ENCODE measurements around the gene GUCY1A2. TPM values are rescaled to one million over a fixed set of nuclear protein-coding genes. Genes with fewer than 3 reads are reported as not detected.

The GUCY1A2 gene
- total RNA-seq, 2 donors from 2014 or later, result 1.7 to 7.2 TPM

DNA sequence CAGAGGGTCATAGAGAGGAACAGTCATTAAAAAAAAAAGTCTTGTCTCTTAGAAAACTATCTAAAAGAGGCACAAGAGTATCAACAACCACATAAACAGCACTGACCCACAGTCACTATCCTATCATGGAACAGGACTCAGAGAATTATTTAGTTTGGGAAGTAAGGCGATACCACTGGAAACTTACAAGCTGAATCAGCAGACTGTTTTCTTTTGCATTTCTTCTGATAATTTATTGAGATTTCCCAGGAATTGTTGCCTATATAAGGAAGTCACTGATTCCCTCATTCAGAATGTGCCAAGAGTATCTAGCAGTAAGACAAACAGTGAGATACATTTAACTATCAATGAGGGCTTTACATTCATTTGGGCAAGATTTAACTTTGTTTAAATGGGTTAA lies 304.1 kb downstream of the GUCY1A2 start:
- Histone ChIP-seq H3K36me3 (no peaks in the 10 kb centered on the region), H3K27ac (no peak overlapping the region), H3K4me1 (no peaks in the 10 kb centered on the region), H3K4me3 (no peak overlapping the region), H3K27me3 (no peaks in the 10 kb centered on the region), H3K9me3 (no peaks in the 10 kb centered on the region)
- TF ChIP-seq, protein P1, sequence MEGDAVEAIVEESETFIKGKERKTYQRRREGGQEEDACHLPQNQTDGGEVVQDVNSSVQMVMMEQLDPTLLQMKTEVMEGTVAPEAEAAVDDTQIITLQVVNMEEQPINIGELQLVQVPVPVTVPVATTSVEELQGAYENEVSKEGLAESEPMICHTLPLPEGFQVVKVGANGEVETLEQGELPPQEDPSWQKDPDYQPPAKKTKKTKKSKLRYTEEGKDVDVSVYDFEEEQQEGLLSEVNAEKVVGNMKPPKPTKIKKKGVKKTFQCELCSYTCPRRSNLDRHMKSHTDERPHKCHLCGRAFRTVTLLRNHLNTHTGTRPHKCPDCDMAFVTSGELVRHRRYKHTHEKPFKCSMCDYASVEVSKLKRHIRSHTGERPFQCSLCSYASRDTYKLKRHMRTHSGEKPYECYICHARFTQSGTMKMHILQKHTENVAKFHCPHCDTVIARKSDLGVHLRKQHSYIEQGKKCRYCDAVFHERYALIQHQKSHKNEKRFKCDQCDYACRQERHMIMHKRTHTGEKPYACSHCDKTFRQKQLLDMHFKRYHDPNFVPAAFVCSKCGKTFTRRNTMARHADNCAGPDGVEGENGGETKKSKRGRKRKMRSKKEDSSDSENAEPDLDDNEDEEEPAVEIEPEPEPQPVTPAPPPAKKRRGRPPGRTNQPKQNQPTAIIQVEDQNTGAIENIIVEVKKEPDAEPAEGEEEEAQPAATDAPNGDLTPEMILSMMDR (IDR thresholded peaks at IDR 0.05), result no peak
- DNase-seq (ENCODE audit: low spot score), result no peak

DNA sequence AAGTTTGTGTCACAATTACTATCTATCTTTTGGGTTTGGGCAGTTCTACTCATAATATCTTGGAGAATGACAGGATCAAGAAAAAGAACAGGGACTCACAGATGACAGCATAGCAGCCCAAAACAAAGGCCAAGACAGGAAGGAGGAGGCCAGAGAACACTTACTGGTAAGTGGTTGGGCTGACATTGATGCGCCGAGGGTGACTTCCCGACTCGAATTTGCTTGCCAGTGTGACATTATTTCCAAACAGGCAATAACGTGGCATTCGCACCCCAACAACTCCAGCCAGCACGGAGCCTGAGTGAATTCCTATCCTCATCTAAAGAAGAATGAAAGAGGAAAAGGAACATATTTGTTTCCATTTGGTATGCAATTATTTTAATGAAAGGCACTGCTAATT lies 309.9 kb downstream of the GUCY1A2 start:
- no peak overlapping the region for H3K27ac ChIP-seq
- H3K27me3 ChIP-seq, result no peaks in the 10 kb centered on the region
- H3K36me3 ChIP-seq, result no peaks in the 10 kb centered on the region
- H3K4me3 ChIP-seq, result no peak overlapping the region
- no peak for DNase-seq (ENCODE audit: low spot score)
- no peaks in the 10 kb centered on the region for H3K9me3 ChIP-seq
- TF ChIP-seq, protein P1 (IDR thresholded peaks at IDR 0.05), result no peak
- H3K4me1 ChIP-seq, result no peaks in the 10 kb centered on the region

DNA sequence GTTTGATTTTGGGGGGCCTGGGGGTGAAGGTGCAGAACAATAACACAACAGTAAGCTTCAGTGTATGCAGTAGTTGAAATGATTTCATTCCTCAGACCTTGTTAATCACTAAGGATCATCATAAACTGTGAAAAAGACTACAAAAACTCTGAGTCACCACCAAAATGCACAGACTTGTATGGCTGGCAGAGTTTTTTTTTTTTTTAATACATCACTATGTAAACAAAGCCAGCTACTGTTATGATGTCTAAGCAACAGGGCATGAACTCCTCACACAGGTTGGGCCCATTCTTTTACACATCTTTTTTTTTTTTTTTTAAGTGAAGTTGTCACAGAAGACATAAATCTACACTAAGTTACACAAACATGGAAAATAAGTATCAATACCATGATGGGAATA lies 311.9 kb downstream of the GUCY1A2 start:
- H3K27me3 ChIP-seq, result no peaks in the 10 kb centered on the region
- H3K4me1 ChIP-seq, result no peaks in the 10 kb centered on the region
- TF ChIP-seq, protein P1 (IDR thresholded peaks at IDR 0.05), result no peak

DNA sequence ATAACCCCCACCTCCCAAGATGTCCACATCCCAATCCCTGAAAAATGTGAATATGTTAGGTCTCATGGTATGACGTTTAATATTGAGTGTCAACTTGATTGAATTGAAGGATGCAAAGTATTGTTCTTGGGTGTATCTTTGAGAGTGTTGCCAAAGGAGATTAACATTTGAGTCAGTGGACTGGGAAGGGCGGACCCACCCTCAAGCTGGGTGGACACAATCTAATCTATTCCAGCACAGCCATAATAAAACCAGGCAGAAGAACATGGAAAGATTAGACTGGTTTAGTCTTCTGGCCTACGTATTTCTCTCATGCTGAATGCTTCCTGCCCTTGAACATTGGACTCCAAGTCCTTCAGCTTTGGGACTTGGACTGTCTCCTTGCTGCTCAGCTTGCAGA lies 315.5 kb downstream of the GUCY1A2 start:
- Histone ChIP-seq H3K9me3 (no peaks in the 10 kb centered on the region), H3K36me3 (no peaks in the 10 kb centered on the region), H3K27me3 (no peaks in the 10 kb centered on the region), H3K27ac (no peak overlapping the region), H3K4me1 (no peaks in the 10 kb centered on the region), H3K4me3 (no peak overlapping the region)
- no peak for DNase-seq (ENCODE audit: low spot score)
- TF ChIP-seq, protein P1 (IDR thresholded peaks at IDR 0.05), result no peak

More for the DNA sequence above, 311.9 kb downstream of the GUCY1A2 start:
- Histone ChIP-seq H3K36me3 (no peaks in the 10 kb centered on the region), H3K27ac (no peak overlapping the region), H3K4me3 (no peak overlapping the region), H3K9me3 (no peaks in the 10 kb centered on the region)
- no peak for DNase-seq (ENCODE audit: low spot score)

DNA sequence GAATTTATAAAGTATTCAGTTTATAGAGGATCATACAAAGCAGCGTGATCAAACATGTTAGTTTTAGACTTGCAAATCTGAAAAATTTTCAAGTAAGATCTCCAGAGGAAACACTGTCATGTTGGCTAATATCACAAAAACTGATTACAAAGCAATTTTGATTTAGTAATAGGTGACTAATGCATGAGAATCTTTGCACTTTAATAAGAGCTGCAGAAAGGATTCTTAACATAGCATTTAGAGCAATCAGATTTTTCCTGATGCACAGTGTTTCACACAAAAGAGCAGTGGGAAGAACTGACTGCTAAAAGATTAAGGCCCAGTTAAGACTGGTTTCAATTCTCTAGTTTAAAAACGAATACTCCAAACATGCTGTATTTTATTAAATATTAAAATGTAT lies 321.2 kb downstream of the GUCY1A2 start:
- Histone ChIP-seq H3K9me3 (no peaks in the 10 kb centered on the region), H3K27ac (no peak overlapping the region), H3K4me3 (no peak overlapping the region), H3K4me1 (no peaks in the 10 kb centered on the region), H3K27me3 (no peaks in the 10 kb centered on the region), H3K36me3 (no peaks in the 10 kb centered on the region)
- TF ChIP-seq, protein P1 (IDR thresholded peaks at IDR 0.05), result no peak
- no peak for DNase-seq (ENCODE audit: low spot score)

DNA sequence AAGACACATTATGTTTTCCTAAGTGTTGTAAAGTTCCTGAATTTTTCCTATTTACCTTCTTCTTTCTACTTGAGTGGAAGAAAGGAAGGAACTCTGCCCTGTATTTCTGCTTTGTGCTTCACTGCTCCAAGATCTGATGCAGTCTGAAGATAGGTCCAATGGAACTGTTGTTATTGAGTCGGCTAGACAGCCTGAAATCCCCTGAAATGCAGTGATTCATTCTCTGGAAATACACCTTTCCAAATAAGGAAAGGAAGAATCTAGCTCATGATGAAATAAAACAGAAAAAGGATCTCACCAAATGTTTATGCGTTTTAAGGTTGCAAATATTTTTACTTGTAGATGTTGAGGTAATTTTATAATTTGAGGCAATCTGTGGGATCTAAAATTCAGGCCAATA lies 322.8 kb downstream of the GUCY1A2 start:
- no peaks in the 10 kb centered on the region for H3K36me3 ChIP-seq
- no peak overlapping the region for H3K4me3 ChIP-seq
- TF ChIP-seq, protein P1 (IDR thresholded peaks at IDR 0.05), result no peak
- H3K27me3 ChIP-seq, result no peaks in the 10 kb centered on the region
- no peaks in the 10 kb centered on the region for H3K9me3 ChIP-seq
- no peak overlapping the region for H3K27ac ChIP-seq
- no peaks in the 10 kb centered on the region for H3K4me1 ChIP-seq
- DNase-seq (ENCODE audit: low spot score), result no peak

Data from right atrium auricular region (tissue), 2 donors.